Germinal center (tissue), 1 donor: ENCODE measurements around the gene AHNAK.
"Not testable (repeated sequence)": the region's sequence is repeated elsewhere in the genome, so short reads cannot be mapped to it uniquely, and the experiment has no call there.

Experiments
- DNase-seq: peaks from one replicate; pipeline ENCODE4 v3.0.0; 2012; ENCODE audit warnings: mixed read lengths, low spot score

AHNAK gene

DNA sequence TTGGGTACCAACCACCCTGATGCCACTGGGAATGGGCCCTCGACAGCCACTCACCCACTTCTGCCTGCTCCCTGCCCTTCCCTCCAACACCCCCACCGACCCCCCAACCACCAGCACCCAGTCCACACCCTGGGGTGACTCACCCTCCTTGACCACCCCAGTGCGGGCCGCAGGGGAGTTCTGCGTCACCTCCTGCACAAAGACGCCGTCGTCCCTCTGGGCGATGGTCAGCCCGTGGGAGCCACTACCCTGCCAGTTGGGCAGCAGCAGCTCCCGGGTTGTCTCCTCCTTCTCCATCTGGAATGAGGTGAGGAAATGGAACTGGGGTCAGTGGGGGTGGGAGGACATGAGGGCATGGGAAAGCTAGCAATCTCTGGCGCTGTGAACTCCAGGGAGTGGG, 10.8 kb downstream of the AHNAK start:
- no peak for DNase-seq

DNA sequence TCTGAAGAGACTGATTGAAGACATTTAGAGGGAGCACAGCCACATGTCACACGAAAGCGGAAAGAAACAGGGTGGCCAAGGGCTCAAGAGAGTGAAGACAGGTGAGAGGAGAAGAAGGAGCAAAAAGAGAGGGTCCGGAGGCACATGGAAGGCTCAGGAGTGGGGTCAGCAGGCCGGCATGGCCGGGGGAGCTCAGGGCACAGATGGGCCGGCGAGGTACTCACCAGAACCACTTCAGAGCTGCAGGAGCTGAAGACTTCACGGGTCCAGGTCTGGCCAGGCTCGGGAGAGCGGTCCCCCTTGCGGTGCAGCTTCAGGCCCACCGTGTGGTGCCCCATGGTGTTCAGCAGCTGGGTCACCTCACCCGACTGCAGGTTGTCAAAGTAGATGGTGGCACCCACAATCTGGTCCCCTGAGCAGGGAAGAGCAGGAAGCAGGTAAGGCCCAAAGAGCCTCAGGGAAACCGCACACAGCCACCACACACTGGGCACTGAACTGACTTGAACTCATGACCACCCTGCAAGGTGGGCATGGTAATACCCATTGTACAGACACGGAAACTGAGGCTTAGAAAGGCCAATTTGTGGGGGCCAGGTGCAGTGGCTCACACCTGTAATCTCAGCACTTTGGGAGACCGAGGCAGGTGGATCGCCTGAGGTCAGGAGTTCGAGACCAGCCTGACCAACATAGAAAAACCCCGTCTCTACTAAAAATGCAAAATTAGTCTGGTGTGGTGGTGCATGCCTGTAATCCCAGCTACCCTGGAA, 11.6 kb downstream of the AHNAK start:
- DNase-seq, result no peak

DNA sequence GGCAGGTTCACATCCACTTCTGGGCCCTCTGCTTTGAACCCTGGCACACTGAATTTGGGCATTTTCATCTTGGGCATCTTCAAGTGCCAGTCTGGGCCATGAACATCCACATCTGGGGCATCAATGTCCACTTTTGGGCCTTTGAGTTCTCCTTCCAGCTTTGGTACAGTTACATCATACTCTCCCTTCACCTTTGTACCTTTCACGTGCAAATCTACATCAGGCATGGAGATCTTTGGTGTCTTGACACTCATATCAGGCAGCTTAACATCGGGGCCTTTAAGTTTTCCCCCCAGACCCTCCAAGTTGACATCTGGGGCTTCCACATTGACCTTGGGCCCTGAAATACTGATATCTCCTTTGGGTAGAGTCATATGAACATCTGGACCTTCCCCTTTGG, 14.5 kb downstream of the AHNAK start:
- DNase-seq, result no peak

DNA sequence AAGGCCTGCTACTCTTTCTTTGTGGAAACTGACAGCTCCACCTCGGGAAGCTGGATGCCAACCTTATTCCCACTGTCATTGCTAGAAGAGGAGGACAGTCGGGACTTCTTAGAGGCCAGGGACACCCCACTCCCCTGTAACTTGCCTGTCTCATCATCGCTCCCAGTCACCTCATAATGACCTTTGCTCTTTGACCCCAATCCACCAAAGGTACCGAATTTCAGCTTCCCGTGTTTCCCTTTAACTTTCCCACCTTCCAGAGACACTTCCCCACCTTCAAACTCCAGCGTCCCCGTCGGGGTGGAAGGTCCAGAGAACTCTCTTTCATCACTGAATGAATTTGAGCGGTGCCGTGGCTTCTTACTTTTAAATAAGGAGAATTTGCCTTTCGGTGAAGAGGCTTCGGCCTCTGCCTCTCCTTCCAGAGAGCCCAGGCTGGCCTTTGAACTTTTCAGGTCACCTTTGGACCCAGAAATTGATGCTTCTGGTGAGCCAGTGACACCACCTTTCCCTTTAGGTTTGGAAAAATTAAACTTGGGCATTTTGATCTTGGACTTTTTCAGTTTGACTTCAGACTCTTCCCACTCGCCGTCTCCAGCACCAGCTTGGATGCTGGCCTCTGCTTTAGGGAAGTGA, 29.8 kb downstream of the AHNAK start:
- DNase-seq, result no peak

DNA sequence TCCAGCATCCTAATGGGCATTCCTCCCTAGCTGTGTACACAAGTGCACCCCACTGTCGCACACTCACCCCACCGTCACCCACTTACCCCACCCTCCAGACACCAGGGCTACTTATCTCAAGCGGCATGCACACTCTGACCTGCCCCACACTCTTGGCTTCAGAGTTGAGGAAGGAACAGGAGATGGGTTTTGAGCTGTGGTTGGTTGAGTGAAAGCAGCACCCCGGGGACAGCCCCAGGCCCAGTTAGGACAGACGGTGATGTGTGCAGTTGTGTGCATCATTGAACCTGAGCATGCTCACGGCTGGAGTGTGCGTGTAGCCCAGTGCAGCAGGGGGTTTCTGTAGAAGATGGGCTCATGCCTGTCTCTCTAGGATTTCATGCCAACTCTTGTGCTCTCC, 32.5 kb downstream of the AHNAK start:
- DNase-seq, result no peak

DNA sequence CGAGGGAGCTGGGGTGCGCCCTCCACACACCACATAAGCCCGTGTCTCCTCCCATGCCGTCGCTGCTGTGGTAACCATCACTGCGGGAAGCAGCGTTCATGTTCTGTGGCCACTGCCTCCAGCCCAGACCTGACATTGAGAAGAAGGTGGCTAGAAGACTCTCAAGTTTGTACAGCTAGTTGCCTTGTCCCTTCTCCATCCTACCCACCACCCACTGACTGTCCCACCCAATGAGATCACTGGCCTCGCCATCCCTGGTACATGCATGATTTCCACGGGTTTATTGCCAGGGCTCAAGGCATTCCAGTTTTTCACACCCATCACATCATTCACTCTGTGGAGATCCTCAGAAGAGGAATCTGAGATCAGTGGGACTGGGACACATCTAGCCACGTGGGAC, 33.0 kb downstream of the AHNAK start:
- no peak for DNase-seq

DNA sequence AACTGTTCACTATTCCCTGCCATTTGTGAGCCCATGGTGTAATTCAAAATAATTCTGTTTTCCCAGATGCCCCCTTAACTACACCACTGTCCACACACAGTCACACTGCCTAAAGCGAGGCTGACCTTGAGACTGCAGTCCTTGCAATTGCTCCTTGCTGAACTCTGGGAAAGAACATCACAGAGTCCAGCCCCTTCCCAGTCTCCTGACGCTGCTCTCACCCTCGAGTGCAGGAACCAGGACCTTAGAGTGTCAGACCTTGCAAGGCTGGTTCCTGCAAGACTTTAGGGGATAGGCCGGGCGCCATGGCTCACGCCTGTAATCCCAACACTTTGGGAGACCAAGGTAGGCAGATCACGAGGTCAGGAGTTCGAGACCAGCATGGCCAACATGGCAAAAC, 33.6 kb downstream of the AHNAK start:
- no peak for DNase-seq

DNA sequence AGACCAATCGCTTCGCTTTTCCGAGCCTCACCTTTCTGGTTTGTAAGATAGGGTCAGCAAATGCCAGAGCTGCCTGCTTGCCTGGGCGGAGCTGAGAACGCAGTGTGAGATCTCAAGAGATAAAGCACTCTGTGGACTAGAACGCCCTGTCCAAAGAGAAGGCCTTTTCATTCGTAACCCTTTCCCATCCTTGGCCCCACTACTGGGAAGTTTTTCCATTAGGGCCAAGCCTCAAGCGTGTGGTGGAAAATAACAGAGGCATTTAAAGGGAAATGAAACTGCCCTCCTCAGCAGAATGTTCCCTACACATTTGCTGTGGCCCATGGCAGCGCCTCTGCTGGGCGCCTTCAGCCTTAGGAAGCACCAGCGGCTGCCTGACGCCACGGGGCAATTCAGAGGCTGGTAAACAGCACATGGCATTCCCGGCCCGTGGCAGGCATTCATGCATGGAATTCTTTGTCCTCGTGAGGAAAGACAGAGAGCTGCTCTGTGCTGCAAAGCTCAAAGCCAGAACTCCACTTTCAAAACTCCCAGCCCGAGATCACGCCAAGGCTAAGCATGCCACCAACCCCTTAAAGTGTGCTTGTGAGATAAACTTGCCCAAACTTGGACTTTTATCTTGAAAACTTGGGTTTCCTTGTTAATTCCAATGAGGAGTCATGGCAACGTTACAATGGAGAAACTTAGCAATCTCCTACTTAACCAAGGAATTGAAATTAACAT, 38.1 kb downstream of the AHNAK start:
- peak; percentile 55 for DNase-seq

DNA sequence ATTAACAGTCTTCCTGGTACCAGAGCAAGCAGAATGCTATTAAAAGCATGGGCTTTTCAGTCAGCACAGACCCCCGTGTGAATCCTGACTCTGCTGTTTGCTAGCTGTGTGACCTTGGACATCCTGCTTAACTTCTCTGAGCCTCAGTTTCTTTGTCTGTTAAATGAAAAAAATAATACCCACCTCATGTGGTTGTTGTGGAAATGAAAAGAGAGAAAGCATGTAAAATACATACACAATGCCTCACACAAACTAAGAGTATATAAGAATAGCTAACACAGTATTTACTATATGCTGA, 39.5 kb downstream of the AHNAK start:
- no peak for DNase-seq

DNA sequence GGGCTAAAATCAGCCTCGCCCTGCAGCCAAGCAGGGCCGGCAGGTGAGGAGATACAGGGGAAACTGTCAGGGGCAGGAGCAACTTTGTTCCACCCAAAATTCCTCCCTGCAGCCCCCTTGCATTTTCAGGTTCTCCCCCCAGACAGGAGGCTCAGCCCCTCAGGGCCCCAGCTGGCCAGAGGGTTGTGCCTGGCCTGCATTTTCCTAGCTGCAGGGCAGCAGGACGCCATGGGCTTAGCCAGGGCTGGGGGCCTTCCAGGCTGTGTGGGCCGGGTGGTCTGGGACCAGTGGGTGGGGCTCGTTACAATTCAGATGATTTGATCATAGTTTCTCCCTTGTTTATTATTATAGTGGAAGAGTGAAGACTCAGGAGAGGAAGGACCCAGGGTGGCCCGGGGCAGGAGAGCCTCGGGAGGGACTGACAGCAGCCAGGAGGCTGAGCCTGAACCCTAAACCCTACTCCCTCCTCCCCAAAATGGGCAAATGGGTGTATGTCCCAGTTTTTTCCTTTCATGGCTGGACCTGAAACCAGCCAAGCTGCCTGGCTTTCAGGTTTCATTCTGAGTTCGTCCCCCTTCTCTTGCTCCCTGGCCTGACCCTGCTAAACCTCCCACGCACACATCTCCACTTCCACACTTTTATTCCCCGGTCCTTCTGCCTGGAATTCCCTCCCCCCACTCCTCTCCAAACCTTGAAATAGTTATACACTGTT, 40.0 kb downstream of the AHNAK start:
- DNase-seq, result no peak

DNA sequence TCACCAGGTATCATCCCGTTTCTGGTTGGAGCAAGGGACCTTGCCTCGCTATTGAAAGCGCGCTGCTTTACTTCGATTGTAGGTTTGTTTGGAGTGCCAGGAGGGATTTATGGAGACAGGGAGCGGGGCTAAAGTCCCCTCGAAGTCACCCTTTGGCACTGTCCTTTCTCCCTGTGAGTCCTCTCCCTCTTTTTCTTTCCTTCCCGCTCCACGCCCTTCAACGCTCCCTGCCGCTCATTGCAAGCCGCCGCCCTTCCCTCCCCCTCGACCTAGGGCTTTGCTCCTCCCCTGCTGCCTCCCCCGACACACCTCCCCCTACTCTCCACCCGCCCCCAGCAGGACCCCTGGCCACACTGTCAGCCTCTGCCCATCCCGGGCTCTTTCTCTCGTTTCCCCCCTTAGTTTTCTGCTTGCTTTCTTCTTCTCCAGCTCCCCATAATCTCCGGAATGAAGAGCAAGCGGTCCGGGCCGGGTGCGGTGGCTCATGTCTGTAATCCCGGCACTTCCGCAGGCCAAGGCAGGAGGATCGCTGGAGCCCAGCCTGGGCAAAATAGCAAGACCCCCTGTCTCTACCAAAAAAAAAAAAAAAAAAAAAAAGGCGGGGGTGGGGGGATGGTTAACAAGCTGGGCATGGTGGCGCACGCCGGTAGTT, 41.0 kb downstream of the AHNAK start:
- DNase-seq, result no peak

DNA sequence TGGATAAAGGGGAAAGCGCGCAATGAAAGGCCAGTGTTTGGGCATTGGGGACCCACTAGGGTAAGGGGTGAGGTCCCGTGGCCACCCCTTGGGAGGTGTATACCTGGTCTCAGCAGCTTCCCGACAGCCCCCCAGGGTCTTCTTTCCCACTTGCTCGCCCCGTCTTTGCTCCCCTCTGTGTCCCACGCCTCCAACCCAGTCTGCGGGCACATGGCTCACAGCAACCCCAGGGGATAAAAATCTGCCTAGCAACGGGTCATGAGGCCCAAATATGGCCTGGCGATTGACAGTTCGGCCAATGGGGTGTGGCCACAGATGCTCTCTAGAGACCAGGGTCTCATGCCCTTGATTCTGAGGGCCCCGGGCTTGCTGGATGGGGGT, 41.6 kb downstream of the AHNAK start:
- DNase-seq, result no peak

DNA sequence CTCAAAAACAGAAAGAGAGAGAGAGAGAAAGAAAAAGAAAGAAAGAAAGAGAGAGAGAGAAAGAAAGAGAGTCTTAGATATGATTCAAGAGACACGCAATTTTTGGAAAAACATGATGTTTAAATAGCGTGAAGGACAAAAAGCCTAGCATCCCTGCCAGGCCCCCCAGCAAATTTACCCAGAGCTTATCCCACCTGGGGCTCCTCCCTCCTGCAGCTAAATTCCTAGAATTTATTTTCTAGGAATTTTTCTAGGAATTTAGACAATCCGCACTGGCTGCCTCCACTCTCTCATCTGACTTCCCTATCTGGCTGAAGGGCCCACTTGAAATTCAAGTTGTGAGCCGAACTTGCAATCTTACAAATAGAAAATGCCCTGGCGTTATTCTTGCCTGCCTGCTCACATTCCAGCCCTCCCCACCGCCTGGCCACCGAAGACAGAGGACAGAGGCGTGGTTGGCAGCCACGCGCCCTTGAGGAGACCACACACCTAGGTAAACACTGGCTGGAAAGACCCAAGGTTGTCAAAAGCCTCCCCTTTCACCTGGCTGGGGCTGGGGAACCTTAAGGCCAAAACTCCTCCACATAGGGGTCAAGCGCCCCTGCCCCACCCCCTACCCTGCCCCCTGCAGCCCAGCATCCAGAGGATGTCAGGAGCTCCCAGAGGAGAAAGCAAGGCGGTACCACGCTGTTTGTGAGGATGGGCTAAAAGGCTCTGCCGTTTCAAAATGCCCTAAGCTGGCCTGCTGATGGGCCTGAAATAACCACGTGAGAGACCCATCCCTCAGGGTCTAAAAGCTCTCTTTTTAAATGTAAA, 42.2 kb downstream of the AHNAK start:
- DNase-seq, result no peak

DNA sequence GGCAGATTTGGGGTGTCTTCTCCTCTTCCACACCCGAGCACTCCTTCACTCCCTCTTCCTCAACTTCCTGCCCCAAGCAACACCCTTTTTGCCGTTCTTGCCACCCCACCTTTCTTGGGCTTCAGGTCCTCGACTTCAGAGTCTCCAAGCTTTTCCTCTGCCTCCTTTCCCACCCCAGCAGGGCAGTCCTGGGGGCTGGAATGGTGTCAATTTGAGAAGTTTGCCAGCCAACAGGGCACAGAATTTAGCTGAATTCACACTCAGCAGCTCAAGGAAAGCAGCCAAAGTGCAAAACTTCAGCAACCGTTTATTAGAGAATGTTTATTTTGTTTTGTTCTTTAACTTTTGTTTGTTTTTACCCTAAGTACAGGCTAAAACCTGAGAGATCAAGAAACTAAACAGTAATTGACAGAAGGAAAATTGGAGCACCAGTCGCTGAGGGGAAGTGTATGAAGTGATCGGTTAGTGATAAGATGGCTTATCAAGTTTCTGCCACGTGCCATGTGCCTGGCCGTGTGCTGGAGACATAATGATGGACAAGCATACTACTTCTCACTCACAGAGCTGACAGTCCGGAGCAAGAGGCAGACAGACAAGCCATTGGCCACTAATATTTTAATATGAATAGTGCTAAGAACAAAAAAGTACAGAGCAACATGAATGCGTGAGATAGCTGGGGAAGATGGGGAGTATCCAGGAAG, 44.4 kb downstream of the AHNAK start:
- DNase-seq, result no peak

DNA sequence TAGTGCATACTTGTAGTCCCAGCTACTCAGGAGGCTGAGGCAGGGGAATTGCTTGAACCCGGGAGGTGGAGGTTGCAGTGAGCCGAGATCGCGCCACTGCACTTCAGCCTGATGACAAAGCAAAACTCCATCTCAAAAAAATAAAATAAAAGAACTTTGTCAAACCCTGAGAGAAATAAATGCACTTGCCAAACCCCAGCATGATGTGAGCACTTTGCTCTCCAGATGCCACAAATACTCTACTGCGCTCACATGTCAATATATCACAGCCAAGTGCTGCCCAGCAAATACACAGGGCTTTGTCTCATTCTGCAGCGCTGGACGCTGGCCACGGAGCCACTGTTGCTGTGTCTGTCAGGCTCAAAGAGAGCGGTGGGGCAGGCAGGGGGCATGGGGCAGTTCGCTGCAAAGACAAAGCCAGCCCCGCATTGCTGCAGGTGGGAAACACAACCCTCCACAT, 45.1 kb downstream of the AHNAK start:
- no peak for DNase-seq

DNA sequence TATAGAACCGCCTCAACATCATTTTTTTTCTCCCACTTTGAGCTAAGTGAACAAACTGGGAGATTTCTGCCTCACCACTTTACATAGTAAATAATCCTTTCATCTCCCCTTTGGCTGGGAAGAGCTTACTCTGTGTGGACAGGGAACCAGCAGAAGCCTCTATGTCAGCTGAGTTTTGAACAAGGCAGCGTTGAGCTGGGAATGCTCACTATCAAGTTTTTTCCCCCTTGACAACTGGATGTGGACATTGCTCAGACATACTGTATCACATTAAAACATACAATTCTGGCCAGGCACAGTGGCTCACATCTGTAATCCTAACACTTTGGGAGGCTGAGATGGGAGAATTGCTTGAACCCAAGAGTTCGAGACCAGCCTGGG, 46.0 kb downstream of the AHNAK start:
- no peak for DNase-seq

DNA sequence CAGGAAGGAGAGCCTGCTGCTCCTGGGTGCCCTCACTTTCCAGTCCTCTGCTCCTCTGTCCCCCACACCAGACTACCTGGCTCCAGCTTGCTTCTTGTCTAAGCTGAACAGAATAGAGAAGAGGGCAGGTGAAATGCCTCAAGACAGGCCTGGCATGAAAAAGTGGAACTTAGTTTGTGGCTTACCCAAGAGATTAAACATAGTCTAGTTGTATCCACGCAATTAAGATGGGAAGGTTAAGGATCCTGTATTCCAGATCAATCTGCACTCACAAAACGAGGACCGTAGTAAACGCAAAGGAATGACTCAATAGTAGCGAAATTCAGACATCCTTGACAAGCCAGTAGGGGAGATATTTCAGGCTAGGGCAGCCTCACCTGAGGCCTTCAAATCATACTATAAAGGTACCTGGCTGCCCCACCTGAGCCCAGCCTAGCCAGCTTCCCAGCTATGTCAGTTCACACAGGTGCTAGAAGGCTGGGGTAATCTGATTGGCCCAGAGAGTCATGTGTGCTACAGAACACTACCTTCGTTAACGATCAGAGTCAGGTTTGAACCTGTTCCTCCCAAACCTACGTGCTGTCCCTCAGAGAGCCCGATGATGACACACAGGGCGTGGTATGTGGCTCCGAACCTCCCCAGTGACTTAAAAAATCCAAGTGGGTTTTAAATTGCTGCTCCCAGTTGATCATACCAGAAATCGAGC, 46.5 kb downstream of the AHNAK start:
- no peak for DNase-seq

DNA sequence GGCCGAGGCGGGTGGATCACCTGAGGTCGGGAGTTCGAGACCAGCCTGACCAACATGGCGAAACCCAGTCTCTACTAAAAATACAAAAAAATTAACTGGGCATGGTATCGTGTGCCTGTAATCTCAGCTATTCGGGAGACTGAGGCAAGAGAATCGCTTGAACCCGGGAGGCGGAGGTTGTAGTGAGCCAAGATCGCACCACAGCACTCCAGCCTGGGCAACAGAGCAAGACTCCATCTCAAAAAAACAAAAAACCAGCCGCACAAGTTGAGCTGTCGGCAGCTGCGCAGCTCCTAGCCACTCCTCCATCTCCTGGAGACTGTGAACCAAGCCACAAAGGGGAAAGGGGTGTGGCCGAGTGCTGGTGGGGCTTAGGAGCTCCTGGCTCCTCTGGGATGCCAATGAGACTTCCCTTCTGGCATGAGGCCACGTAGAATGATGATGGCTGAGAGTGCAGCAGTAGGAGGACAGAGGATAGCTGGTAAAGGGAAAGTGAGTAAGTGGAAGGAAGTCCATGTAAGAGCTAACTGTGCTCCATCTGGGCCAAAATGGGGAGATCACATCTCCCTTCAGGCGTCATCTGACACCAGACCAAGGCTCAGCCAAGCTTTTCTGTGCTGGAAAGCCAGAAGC, 47.2 kb downstream of the AHNAK start:
- DNase-seq, result not testable (repeated sequence)

DNA sequence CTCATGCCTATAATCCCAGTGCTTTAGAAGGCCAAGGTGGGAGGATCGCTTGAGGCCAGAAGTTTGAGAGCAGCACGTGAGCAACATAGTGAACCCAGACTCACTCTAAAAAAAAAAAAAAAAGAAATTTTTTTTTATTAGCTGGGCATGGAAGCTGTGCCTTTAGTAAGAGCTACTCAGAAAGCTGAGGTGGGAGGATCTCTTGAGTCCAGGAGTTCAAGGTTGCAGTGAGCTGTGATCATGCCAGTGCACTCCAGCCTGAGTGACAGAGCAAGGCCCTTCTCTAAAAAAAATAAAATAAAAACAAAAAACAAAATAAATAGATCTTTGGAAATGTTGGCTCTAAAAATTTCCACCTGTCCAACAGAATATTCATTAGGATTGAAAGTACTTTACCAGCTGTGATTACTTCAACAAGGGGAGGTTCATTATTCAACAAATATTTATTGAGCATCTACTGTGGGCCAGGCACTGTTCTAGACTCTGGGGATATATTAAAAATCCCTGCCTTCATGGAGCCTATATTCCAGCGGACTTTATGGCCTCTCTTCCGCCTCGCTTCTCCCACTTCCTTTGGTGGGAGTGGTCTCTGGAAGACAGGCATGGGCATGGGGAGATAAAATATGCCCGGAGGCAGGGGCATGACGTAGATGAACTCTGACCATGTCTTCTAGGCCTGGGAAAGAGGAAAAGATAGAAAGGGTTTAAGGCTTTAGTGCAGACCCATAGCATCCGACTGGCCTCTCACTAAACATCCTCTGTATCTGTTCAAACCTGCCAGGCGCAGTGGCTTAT, 47.9 kb downstream of the AHNAK start:
- DNase-seq, result no peak
